CD1c-positive myeloid dendritic cell (primary cell): ENCODE data around the gene CHST9.
"Not testable (repeated sequence)": the region's sequence is repeated elsewhere in the genome, so short reads cannot be mapped to it uniquely, and the experiment has no call there.

Source experiments
- DNase-seq: peaks from one replicate; pipeline ENCODE4 v3.0.0-alpha.2; 2016; ENCODE audit errors: extremely low spot score

CHST9 gene

DNA sequence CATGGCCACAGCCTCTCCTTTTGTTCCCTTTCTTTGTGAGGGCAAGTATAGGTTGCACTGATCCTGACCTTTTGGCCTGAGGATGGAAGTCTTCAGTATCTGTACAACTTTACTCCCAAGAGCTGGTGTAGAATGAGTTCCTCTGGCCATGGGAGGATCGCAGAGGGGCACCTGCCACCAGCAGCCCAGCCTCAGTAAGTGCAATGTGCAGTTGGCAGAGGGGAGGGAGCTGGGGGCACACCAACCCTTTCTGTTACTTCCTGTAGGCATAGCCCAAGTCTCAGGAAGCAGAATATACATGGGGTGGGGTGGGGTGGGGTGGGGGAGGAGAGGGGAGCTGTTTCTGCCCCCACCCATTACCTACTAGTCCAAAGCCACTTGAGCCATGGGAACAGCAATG is 254.5 kb downstream of the CHST9 start:
- no peak for DNase-seq

DNA sequence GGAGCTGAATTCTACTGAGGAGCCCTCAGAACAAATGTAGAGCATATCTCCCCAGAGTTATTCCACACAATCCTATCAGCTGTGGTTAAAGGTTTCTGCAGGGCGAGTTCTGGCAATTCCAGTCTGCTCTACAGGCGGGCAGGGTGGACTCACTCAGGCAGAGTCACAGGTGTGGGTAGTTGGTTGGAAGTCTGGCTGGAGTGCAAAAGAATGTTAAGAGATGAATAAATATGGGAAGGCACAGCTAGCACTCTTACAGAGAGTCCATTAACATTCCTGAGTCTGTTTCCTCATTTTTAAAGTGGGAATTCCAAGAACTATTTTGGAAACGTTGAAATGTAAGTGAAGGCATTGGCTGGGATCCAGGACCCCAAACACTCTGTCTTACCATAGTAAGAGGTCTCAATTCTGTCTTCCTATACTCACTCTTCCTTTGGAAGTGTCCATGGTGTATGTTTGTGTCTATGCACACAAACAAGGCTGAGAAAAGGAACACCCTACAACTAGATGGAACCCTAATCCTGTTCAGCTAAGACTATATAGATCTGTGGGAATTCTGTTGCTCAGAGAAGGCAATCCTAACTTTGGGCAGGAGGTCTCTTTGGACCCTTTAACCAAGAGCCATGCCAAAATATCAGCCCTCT is 256.3 kb downstream of the CHST9 start:
- DNase-seq = no peak

DNA sequence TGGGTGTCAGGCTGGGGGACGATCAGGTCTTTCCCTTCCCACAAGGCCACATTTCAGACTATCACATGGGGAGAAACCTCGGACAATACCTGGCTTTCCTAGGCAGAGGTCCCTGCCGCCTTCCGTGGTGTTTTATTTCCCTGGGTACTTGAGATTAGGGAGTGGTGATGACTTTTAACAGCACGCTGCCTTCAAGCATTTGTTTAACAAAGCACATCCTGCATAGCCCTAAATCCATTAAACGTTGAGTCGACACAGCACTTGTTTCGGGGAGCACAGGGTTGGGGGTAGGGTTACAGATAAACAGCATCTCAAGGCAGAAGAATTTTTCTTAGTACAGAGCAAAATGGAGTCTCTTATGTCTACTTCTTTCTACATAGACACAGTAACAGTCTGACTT is 257.3 kb downstream of the CHST9 start:
- not testable (repeated sequence) for DNase-seq

DNA sequence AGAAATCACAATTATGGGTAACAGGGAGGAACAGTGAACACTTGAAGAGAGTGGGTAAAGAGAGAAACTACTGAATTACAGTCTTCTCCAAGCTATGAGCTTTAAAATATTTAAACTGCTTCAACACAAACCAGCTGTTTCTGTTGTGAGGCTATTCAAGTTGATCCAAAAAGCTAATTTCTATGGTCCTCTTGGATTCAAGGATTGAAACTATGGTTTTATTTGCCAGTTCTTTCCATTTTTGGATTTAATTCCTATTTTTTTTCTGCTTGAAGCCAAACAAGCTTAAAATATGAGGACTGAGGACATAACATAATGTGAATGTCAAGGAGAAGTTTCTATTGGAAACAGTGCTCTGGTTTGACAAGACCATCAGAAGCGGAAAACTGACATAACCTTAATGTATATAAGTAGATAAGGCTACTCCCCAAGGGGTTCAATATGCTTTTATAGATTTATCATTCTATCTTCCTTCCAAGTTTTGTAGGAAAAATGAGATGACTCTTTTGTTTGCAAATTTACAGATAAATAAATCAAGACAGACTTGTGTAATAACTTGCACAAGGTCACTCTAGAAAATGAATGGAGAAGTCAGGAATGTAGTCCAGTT is 258.9 kb downstream of the CHST9 start:
- DNase-seq = no peak

DNA sequence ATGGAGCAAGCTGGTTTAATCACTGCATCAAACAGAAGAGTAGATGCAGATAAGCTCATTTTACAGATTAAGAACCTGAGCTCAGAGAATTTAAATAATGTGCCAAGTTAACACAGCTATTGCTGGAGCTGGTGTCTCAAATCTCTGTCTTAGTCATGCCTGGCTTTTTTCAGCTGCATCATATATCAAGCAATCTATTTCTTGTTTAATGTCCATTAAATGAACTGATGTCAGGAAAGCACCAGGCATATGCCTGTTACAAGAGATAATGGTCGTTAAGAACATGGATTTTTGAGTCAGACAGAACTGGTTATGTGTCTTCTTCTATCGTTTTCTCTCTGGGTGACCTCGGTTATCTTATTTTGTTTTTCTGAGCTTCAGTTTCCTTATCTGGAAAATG is 259.8 kb downstream of the CHST9 start:
- no peak for DNase-seq

DNA sequence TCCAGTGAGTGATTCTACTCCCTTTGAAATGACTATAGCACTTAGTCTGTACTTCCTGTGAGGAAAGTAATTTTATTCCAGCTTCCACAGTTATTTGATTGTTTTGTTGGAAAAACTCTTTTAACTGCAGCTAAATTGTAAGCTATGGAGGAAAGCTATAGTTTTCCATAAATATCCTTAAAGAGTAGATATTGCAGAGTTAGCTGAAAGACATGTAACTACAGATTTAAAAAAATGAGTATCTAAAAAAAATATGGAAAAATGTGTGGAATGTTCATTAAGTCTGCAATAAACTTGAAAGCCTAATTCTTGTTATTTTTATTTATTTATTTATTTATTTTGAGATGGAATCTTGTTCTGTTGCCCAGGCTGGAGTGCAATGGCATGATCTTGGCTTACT is 262.8 kb downstream of the CHST9 start:
- DNase-seq = no peak

DNA sequence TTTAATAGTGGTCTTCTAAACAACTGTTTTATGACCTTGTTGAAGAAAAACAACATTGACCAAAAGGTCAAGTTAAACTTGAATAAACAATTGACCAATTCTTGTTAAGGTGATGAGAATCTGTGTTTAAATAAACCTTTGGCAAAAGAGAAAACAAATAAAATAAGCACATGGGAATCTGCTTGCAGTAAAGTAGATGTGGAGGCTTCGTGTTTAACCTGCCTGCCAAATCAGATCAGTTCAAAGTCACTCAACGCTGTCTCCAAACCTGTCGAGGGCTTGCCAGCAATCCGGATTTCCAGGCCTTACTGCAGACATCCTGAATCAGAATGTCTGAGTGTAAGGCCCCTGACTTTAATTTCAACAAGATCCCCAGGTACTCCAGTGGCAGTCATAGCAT is 264.5 kb downstream of the CHST9 start:
- no peak for DNase-seq

DNA sequence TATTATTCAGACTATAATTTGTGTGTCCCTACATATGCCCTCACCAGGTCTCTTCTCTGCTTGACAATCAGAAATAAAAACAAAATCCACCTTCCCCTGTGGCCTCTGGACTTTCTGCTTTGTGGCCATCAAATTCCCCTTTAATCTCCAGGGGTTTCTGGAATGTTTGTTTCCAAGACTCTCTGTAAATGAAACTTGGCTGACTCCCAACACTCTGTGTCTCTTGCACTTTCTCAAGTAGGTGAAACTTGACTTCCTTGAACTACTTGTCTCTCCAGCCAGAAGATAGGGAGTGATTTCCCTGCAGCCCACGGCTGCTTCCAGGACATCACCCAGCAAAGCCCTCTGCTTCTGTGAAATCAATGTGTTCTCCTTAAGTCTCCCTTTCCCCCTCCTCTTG is 265.5 kb downstream of the CHST9 start:
- no peak for DNase-seq

DNA sequence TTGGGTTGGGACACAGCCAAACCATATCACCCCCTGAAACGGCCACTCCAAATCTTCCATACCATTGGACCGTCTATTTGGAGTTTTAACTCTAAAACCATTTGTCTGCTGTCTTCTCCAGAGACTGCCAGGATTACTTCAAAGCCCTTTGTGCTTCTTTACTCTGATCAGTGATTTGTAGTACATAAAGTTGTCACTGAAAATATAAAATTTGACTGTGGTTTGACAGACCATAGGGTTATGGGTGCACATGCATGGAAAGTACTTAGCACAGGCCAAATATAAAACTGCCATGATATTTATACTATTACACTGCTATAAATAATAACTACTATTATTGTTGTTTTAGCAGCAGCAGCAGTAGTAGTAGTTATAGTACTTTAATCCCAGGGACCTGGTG is 265.9 kb downstream of the CHST9 start:
- DNase-seq = no peak

DNA sequence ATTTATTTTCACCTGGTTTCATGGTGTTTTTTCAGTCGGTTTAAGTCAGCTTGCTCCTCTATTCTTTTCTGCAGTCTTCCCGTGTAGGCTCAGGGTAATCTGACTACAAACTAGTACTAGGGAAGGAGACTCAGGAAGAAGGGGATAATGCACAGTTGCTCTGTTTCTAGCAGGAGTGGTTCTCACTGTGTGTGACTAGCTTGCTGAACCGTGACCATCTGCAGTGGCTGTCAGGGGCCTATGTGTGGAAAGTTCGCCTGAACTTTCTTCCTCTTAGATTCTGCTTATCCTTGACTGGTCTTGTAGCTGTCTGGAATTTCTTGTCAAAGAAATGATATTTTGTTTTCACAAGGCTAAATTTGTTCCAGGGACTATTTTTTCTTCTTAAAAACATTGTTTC is 273.3 kb downstream of the CHST9 start:
- DNase-seq = no peak

DNA sequence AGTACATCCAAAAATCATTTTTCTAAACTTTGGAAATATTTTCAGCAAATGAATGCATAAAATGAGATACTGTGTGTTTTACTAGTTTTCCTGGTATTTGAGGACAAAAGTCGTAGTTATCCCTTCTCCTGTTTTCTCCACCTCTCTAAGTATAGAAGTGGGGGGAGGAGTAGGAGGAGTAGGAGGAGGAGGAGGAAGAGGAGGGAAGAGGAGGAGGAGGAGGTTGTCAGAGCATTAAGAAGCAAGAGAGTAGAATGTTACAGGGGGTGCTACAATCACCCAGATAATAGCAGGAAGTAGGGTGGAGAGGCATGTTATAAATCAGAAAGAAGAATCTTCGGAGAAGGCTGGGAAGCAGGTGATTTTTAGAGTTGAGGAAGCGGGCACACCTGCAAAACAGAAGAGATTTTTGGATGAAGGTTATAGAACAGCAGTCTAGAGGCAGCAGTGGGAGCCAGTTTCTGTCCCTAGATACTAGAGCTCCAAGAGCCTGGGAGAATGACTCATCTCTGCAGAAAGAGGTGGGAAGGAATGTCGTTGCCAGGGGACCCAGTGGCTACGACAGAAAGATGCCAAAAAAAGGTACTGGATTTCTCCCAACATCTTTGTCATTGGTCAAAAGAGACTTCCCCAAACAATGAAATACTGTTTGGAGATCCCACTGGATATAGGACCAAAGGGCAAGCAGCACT is 275.4 kb downstream of the CHST9 start:
- DNase-seq = no peak

DNA sequence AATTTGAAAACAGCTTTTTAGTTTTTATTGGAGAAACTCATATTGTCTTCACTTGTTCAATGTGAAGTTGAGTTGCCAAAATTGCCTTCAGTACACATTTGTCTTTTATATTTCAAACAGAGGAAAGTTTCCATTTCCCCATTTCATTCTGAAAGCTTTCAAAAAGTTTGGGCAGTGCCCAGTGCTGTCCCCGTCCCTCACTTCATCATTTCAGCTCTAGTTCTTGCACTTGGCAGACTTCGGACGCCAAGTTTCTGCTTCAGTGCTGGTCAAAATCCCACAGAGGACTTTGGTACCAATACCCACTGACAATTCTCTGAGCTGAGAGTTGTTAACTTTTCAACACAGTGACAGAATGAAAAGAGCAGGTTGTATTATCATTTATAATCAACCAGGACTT is 276.2 kb downstream of the CHST9 start:
- DNase-seq = no peak

DNA sequence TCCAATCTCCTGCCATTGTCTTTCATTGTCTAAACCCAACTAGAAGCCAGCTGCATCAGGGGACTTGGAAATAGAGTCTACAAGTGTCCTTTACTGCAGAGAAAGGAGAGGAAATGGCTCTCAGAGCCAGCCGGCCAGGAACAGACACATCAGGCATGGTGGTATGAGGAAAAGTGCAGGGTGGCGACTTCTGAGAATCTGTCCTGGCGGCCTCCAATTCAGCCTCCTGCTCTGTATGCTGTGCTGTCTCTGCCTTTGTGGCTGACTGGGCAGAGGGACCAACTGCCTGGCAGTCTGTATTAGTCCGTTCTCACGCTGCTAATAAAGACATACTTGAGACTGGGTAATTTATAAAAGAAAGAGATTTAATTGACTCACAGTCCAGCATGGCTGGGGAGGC is 282.8 kb downstream of the CHST9 start:
- DNase-seq = no peak

DNA sequence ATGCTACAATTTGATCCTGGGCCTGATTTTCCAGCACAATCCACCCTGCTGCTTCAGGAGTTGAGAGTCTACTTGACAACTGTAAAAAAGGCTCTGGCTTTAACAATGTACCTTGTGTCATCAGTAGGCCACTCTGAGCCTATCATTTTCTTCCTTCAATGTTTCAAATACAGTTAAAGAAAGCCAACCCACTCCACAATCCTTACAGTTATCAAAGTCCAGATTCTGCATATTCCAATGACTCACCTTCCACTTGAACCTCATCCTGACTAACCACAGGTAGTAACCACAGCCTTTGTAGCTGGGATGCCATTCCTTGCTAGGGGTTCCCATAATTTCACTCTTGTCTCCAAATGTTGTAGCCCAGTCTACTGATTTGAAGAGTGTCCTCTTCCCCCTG is 284.1 kb downstream of the CHST9 start:
- no peak for DNase-seq

DNA sequence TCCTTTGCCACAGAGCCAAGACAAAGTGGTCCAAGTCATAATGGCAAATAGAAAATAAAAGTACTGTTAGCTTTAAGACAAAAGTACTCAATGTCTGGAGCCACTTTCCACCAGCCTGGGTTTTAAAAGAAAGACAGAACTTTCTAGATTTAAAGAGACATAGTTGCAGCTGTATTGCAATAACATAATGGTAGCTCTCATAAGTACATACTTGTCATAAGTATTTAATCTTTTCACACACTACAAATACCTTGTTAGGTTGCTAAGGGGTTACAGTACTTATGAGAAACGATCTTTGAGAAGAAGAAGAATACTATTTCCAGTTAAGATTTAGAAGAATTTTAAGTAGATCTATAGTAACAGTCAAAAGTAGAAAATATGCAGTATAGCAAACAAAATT is 290.7 kb downstream of the CHST9 start:
- DNase-seq = no peak

DNA sequence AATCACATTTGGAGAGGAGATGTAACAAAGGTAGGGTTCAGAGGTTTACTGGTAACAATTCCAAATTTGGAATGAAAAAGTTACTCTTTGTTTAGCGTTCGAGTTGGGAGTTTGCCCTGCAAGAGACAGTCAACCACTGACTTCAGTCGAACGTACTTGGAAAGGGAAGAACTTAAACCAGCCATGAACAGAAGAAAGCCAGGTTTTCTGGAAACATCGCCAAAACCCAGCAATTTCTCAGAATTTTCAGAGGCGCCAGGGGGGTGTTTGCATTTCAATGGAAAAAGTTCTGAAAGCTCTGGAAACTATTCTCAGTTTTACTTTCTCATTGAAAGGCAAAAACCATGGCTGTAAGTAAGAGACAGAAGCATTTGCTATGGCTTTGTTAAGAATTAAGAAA is 291.1 kb downstream of the CHST9 start:
- DNase-seq = no peak

DNA sequence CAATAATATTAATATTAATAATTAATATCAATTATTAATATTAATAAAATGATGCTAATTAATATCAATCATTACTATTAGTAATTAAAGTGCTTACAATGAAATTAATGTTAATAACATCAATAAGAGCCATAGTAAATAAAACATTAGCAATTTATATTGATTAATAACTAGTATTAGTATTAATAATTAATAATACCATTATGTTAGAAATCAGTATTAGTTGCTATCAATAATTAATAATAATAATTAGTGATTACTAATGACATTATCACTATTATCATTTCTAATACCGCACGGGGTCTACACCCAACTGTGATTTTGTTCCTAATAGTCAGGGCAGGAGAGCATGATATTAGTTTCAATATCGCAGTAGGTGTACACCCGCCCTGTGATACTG is 296.8 kb downstream of the CHST9 start:
- no peak for DNase-seq

DNA sequence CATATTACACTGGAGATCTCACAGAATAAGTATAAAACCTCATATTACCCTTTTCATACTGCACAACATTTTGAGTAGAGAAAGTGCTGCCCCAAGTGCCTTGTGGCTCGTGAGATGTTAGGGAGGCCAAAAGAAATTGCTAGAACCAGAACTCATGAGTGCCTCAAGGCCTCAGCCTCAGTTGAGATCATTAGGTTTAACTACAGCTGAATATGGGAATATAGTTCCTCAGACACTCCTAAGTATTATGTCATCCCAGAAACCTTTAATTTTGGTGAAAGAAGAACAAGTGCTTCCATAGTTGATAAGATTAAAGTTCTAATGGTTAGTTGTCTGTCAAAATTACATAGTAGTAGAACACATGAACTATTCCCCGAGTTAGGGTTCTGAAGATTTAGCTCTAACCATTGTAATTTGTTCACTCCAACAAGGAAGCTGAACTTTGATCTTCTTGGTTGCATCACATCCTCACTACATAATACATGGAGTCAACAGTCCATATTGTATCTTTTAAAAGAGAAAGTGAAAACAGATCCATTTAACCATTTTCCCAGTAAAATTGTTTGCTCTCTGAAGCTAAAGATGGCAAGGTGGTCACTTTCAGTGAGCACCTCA is 310.0 kb downstream of the CHST9 start:
- no peak for DNase-seq

DNA sequence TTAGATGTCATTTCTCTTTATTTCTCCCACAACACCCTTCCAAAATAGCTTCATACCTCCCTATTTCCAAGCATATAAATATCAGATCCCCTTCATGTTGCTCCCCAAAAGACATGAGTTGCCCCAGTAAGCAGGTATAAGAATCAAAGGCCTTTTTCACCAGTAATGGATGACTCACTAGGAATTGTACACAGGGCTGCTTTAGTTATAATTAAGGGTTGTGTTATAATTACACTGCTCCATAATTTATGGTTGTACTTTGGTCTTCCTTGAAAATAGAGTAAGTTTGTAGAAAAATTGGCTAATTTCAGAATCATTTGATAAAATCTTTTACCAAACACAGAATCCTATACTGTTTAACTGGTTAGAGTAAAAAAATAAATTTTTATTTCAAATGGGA is 310.8 kb downstream of the CHST9 start:
- no peak for DNase-seq

DNA sequence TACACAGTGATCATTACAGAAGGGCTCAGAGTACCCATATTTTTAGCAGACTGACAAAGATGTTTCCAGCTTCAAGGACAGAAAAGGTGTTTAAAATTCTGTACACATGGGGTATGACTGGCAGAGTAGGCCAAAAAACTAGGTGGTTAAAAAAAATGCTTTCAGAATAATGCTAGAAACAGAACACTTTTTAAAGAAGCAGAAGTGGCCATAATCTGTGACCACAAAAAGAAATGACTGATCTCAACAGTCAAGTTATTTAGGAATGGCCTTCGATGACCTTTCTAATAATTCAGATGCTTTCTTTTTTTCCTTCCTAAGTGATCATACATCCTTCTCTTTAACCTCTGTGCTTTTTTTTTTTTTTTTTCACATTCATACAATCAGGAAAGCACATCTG is 315.5 kb downstream of the CHST9 start:
- DNase-seq = no peak

DNA sequence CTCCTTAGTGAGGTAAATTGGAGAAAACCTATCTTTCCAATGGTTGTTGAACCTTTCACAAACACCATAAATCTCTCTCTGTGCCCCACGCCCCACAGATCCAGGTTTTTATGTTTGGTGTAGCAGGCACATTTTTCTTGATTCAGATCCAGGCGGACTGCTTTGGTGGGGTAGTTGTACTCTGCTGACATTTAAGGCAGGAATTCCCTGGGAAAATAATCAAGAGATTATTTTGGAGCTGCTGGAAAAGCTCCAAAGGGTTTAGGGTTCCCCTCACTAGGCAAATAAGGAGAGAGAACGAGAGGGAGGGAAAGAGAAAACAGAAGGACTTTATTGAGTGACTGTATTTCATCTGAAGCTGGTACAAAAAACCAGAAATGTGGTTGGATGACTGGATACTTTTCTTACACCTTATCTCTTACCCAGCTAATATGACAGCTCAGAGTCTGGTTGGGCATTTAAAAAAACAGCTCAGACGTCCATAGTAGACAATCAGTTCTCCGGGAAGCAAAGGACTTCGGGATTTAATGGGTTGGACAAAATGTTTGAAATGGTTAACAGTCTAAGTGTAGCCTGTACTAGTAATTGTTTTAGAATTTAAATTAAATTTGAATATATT is 316.0 kb downstream of the CHST9 start:
- DNase-seq = no peak

DNA sequence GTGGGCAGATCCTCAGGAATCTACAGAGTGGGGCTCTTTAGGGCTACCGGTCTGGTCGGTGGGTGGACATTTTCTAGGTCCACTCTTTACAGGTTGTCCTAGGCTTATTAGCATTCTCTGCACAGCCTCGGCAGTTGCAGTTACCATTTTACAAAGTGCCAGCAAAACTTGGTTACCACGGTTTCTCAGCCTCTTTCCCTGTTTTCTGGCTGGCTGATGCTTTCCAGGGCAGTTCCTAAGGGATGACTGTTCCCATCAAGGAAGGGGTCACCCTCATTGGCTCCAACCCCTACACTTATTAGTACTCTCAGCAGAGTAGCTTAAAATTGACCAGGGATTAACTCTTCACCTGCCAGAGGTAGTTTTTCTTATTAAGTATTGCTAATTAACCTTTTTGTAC is 317.6 kb downstream of the CHST9 start:
- DNase-seq = no peak

DNA sequence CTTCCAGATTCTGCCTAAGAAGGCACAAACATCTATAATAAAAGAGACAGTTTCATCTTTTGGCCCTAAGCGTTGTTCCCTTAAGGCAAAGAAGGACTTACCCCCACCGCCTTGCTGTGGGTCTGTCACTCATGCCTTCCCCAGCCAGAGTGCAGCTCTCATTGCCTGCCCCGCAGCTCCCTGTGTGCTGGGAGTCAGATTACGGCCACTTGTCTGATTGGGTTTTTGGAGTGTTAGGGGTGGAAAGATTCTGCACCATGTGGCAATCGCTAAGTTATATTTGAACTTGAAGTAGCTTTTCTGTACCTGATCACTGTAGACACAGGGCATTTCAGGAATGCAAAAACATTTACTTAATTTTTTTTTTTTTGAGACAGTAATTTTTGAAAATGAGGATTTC is 319.6 kb downstream of the CHST9 start, which contains the start of gene AQP4:
Gene AQP4 (minus strand): TSS at position 151 of the 400 bp plus-strand sequence. CDS start 18 bp downstream, at position 133.
- DNase-seq = no peak
